NCI-H2081 (cell line): ENCODE results near the gene MRPL43.
"Not testable (repeated sequence)": the region's sequence is repeated elsewhere in the genome, so short reads cannot be mapped to it uniquely, and the experiment has no call there.

Experiments used
- DNase-seq, 2 experiments: peaks; one replicate each; lab custom pipeline; 2025; lab: John Stamatoyannopoulos, UW

The MRPL43 gene

GRCh38 chr10:100982916-100983830, 4.1 kb downstream of the MRPL43 start:
- no peak for DNase-seq

GRCh38 chr10:100981178-100981772, 6.0 kb downstream of the MRPL43 start:
- DNase-seq = no peak

GRCh38 chr10:100980711-100981110, 6.6 kb downstream of the MRPL43 start:
- DNase-seq = no peak

GRCh38 chr10:100980311-100980710, 7.0 kb downstream of the MRPL43 start:
- DNase-seq = no peak

- no peak for DNase-seq
Measured at GRCh38 chr10:100979791-100980272, 7.5 kb downstream of the MRPL43 start.

- DNase-seq = no peak
Measured at GRCh38 chr10:100978901-100979195, 8.4 kb downstream of the MRPL43 start.

- no peak for DNase-seq
Measured at GRCh38 chr10:100978121-100978900, 9.0 kb downstream of the MRPL43 start.

- DNase-seq = no peak
Measured at GRCh38 chr10:100977436-100977835, 9.9 kb downstream of the MRPL43 start.

- DNase-seq = no peak
Measured at GRCh38 chr10:100976906-100977305, 10.4 kb downstream of the MRPL43 start.

- not testable (repeated sequence) for DNase-seq
Measured at GRCh38 chr10:100975397-100975796, 11.9 kb downstream of the MRPL43 start.

GRCh38 chr10:100972904-100973535, 14.3 kb downstream of the MRPL43 start:
- no peak for DNase-seq

- no peak for DNase-seq
Measured at GRCh38 chr10:100972115-100972903, 15.0 kb downstream of the MRPL43 start.

- no peak for DNase-seq
Measured at GRCh38 chr10:100970914-100971811, 16.1 kb downstream of the MRPL43 start.

- DNase-seq = no peak
Measured at GRCh38 chr10:100970076-100970913, 17.0 kb downstream of the MRPL43 start.

- peak in 1 of 2 experiments; percentile 19 for DNase-seq
Measured at GRCh38 chr10:100969187-100970075, 17.9 kb downstream of the MRPL43 start, which contains the start of gene SEMA4G. TSS of gene SEMA4G (plus strand) at chr10:100969504. CDS start at chr10:100972913, 3,409 bp downstream.

GRCh38 chr10:100968863-100969186, 18.5 kb downstream of the MRPL43 start:
- DNase-seq = no peak

GRCh38 chr10:100968062-100968736, 19.1 kb downstream of the MRPL43 start:
- no peak for DNase-seq

GRCh38 chr10:100967332-100967731, 20.0 kb downstream of the MRPL43 start:
- DNase-seq = no peak
